AG04450 (cell line): Measurements from ENCODE around the gene TSHZ2. TPM values are rescaled to one million over a fixed set of nuclear protein-coding genes. Genes with fewer than 3 reads are reported as not detected.

ENCODE experiments used
- CTCF ChIA-PET: fragments of 300-600, 350-600 bp; formaldehyde crosslinking; extraction: SDS; loops from one replicate; lab custom pipeline; 2022; ENCODE audit warnings: antibody characterized with exemption, inconsistent platforms; lab: Charles Lee
- POLR2A ChIA-PET: fragments of 350-600 bp; formaldehyde crosslinking; extraction: SDS; loops from one replicate; lab custom pipeline; 2021; ENCODE audit warnings: antibody characterized with exemption, inconsistent platforms; lab: Yijun Ruan, JAX
- DNase-seq: peaks from one replicate; pipeline ENCODE4 v3.0.0-alpha.2; 2011; ENCODE audit warnings: low read depth, low spot score
- H3K27ac ChIP-seq: one replicate; pipeline ENCODE4 v1.5.1; 2012; ENCODE audit warnings: low read depth, low read length, control low read depth
- H3K27me3 ChIP-seq: one replicate; pipeline ENCODE4 v1.6.0; 2012; ENCODE audit warnings: low read length; ENCODE audit not compliant: control insufficient read depth, insufficient read depth
- H3K4me3 ChIP-seq: 2 replicates; pipeline ENCODE4 v1.5.1; 2011; ENCODE audit warnings: mild to moderate bottlenecking, low read depth, low read length, control low read depth
- H3K9me3 ChIP-seq: 2 replicates; pipeline ENCODE4 v1.5.1; 2012; ENCODE audit warnings: low read length; ENCODE audit not compliant: control insufficient read depth, insufficient read depth
- polyA plus RNA-seq: library from polyadenylated mRNA; depleted of rRNA; stranded (reverse); fragments of >200 nt; gene quantifications from 2 replicates; pipeline ENCODE4 v1.2.3, GENCODE V29; 2011
- TF ChIP-seq, protein P1 (sequence below): IDR thresholded peaks from 2 replicates; pipeline ENCODE4 v1.5.1; 2011; ENCODE audit warnings: low read depth, low read length, control low read depth, inconsistent platforms

Gene TSHZ2
- polyA plus RNA-seq, 1 experiment, result not detected

DNA sequence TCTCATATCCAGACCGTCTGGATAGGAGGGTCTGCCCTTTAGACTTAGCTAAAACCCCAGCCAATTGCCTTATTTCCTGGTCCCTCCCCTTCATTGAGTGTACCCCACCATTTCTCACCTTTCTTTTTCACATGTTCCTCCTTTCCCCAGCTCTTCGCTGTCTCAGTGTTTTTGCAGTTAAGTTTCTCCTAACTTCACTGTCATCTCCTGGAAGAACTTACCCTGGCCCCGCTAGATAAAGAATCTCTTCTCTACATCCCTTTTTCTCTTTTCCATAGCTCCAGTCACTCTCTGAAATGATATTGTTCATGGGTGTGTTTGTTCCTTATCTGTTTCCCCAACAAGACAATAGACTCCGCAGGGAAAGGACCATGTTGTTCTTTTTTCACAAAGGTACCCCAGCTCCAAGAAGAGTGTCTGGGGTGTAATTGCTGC lies 208.8 kb downstream of the TSHZ2 start:
- TF ChIP-seq, protein P1, sequence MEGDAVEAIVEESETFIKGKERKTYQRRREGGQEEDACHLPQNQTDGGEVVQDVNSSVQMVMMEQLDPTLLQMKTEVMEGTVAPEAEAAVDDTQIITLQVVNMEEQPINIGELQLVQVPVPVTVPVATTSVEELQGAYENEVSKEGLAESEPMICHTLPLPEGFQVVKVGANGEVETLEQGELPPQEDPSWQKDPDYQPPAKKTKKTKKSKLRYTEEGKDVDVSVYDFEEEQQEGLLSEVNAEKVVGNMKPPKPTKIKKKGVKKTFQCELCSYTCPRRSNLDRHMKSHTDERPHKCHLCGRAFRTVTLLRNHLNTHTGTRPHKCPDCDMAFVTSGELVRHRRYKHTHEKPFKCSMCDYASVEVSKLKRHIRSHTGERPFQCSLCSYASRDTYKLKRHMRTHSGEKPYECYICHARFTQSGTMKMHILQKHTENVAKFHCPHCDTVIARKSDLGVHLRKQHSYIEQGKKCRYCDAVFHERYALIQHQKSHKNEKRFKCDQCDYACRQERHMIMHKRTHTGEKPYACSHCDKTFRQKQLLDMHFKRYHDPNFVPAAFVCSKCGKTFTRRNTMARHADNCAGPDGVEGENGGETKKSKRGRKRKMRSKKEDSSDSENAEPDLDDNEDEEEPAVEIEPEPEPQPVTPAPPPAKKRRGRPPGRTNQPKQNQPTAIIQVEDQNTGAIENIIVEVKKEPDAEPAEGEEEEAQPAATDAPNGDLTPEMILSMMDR, result no peak
- no peak overlapping the region for H3K4me3 ChIP-seq
- H3K27ac ChIP-seq, result no peak overlapping the region
- no peak for DNase-seq
- H3K9me3 ChIP-seq, result no peaks in the 10 kb centered on the region
- ChIA-PET POLR2A (no interaction called here), CTCF (no interaction called here)
- H3K27me3 ChIP-seq, result no peaks in the 10 kb centered on the region

DNA sequence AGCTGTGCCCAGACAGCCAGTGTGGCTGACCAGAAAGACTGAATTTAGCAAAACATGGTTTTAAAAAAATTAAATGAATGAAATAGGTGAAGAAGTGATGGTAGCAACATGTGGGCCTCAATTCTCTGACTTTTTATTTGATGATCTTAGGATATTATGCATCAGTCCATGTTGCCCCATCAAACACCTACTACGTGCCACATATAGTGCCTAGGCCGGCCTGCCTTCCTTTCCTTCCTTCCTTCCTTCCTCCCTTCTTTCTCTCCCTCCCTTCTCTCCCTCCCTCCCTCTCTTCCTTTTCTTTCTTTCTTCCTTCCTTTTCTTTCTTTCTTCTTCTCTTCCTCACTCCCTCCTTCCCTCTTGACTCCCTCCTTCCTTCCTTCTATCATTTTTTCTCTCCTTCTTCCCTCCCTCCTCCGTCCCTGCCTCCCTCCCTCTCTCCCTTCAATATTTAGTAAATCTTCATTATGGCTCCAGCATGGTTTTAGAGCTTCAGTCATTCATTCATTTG lies 209.8 kb downstream of the TSHZ2 start:
- no peak for DNase-seq
- H3K4me3 ChIP-seq, result no peak overlapping the region
- TF ChIP-seq, protein P1, result no peak
- H3K27me3 ChIP-seq, result no peaks in the 10 kb centered on the region
- ChIA-PET POLR2A (no interaction called here), CTCF (no interaction called here)
- H3K27ac ChIP-seq, result no peak overlapping the region
- H3K9me3 ChIP-seq, result no peaks in the 10 kb centered on the region

DNA sequence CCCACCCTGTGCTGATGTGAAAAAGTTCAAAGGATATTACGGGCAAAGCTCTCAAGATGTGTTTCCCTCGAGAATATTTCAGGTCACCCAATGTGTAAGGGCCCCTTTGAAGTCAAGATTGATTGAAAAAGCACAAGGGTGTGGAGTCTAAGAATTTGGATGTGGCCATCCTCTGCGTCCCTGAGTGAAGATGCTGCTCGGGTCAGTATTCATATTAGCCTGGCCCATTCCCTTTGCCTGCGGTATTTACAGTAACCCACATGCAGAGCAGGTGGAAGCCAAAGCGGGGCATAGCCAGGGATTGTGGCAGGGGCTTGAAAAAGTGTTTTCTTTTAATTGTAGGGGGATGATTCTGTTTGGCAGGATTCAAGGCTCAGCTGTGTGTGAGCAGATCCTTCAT lies 211.0 kb downstream of the TSHZ2 start:
- no peak overlapping the region for H3K4me3 ChIP-seq
- CTCF ChIA-PET, result no interaction called here
- POLR2A ChIA-PET, result no interaction called here

DNA sequence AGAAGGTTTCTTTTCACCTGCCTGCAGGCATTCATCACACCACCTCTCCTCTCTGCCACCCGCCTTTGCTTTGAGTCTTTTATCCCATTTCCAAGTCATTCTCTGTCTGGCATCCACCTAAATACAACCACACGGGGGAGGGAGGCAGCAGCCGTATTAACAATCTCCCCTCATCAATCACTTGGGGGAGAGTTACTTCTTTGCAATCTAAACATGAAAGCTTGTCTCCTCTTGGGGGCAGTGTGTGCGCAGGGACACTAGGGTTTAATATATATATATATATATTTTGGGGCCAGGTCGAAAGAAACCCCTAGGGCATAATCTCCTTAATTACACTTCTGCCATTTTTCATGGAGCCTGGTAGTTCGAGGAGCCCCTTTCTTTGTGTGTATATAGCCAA lies 214.5 kb downstream of the TSHZ2 start:
- Histone ChIP-seq H3K9me3 (no peaks in the 10 kb centered on the region), H3K4me3 (no peak overlapping the region), H3K27ac (no peak overlapping the region), H3K27me3 (no peaks in the 10 kb centered on the region)
- TF ChIP-seq, protein P1, result no peak
- POLR2A ChIA-PET, result no interaction called here
- DNase-seq, result no peak
- CTCF ChIA-PET, result no interaction called here

More for the DNA sequence above, 211.0 kb downstream of the TSHZ2 start:
- TF ChIP-seq, protein P1, result no peak
- no peak for DNase-seq
- H3K9me3 ChIP-seq, result no peaks in the 10 kb centered on the region
- H3K27me3 ChIP-seq, result no peaks in the 10 kb centered on the region
- H3K27ac ChIP-seq, result no peak overlapping the region

DNA sequence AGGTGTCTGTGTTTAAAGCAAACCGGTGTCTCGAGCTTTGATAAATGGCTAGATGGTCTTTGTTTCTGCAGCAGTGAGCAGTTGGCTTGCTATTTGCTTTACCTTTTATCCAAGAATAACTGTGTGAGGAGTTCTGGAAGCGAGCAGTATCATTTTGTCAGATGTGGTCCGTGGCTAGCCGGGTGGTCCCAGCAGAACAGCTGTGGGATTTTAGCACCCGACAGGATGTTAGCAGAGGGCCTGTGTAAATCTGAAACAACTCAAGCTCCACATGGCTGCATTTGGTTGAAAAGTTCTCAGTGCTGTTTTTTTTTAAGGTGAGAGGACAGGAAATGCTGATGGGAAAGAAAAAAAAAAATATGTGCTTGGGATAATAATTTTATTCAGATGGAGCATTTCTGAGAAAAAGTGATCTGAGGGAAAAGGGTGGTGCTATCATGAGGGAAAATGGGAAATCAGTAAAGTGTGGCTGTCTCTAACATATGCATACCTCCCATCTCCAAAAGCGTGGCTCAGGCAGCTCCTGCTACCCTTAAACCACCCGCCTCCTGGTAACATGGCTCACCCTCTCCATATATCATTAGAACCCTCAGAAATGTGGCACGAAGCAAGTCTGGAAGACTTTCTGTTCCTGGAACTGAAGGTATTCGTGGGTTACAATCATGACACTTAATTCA lies 215.4 kb downstream of the TSHZ2 start:
- TF ChIP-seq, protein P1, result no peak
- no peak for DNase-seq
- ChIA-PET POLR2A (no interaction called here), CTCF (interaction anchor here (0.7 to 1.3 kb wide), 2 partner anchors 876 to 1011 kb away, joined by 3 read pairs; no protein-coding TSS in a partner anchor)
- Histone ChIP-seq H3K4me3 (no peak overlapping the region), H3K27ac (no peak overlapping the region), H3K27me3 (no peaks in the 10 kb centered on the region), H3K9me3 (no peaks in the 10 kb centered on the region)
